ENCODE results near the gene PTPMT1. TPM values are rescaled to one million over a fixed set of nuclear protein-coding genes. Genes with fewer than 3 reads are reported as not detected.
"Not testable (repeated sequence)": the region's sequence is repeated elsewhere in the genome, so short reads cannot be mapped to it uniquely, and the experiment has no call there.

PTPMT1 gene, protein sequence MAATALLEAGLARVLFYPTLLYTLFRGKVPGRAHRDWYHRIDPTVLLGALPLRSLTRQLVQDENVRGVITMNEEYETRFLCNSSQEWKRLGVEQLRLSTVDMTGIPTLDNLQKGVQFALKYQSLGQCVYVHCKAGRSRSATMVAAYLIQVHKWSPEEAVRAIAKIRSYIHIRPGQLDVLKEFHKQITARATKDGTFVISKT
- total RNA-seq: 50.7 and 53.9 TPM in 2 replicates

DNA sequence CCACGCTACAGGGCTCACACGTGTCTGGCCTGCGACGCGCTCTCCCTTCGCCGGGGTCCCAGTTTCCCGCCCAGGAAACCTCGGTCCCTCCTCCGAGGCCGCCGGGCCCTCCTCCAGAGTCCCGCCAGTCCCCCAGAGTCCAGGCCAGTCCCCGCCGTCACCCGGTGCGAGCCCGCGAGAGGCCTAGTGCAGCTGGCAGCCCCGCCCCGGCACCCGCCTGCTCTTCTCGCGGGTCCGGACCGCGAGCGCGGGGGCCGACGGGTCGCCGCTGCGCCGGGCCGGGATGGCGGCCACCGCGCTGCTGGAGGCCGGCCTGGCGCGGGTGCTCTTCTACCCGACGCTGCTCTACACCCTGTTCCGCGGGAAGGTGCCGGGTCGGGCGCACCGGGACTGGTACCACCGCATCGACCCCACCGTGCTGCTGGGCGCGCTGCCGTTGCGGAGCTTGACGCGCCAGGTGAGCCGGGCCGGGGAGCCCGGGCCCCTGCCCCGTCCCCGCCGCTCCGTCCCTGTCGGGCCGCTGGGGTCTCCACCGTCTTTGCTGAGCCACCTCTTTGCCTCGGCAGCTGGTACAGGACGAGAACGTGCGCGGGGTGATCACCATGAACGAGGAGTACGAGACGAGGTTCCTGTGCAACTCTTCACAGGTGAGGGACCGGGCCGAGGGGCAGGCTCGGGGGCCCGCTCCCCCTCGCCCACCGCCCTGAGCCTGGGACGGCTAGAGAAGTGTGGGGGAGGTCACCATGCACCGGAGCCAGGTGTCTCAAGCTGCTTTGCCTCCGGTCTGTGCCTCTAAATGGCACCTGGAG, at the start of gene PTPMT1:
PTPMT1 (plus strand) TSS at position 260 of the 809 bp plus-strand sequence; CDS start at position 284, 24 bp downstream.
- no peaks in the 10 kb centered on the region for H3K9me3 Mint-ChIP-seq
- H3K36me3 Mint-ChIP-seq (ENCODE audit: low read depth): peaks cover 13% of the 10 kb centered on the region
- peak; percentile 56 for DNase-seq (ENCODE audit: low spot score)
- intact Hi-C loops (cut with micrococcal nuclease): loop anchor here (1.0 kb wide), 1 partner anchor 13 kb away; the partner anchor contains the start of gene KBTBD4
- peak within 1 kb of the TSS; percentile 76 for H3K27ac Mint-ChIP-seq
- peak within 1 kb of the TSS; percentile 83 for H3K4me3 Mint-ChIP-seq (ENCODE audit: low read depth)
- H3K27me3 Mint-ChIP-seq (ENCODE audit: low read depth): no peaks in the 10 kb centered on the region
- peaks cover 15% of the 10 kb centered on the region for H3K4me1 Mint-ChIP-seq (ENCODE audit: low read depth)

DNA sequence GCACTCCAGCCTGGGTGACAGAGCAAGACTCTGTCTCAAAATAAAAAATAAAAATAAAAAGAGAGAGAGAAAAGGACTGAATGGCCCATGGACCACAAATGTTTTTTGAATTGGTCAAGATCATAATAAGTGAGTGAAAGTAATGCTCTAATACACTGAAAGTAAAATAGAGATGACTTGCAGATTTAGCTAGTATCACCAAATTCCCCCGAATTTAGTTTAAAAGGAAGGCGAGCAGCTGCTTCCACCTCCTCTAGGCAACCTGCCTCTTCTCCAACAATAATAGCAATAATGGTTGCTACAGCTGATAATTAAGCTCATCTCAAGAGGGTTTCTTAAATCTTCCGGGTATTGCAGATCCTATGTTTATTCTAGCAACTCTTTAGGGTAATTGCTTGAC, 49.2 kb upstream of the PTPMT1 start:
- Mint-ChIP-seq H3K36me3 (ENCODE audit: low read depth) (peaks cover 12% of the 10 kb centered on the region), H3K9me3 (no peaks in the 10 kb centered on the region), H3K27ac (no peak overlapping the region), H3K27me3 (ENCODE audit: low read depth) (no peaks in the 10 kb centered on the region), H3K4me3 (ENCODE audit: low read depth) (no peak overlapping the region), H3K4me1 (ENCODE audit: low read depth) (peaks cover 57% of the 10 kb centered on the region)
- intact Hi-C loops (cut with micrococcal nuclease): loop anchor here (10.0 kb wide), 1 partner anchor 279 kb away; no protein-coding TSS in a partner anchor
- DNase-seq (ENCODE audit: low spot score): no peak

DNA sequence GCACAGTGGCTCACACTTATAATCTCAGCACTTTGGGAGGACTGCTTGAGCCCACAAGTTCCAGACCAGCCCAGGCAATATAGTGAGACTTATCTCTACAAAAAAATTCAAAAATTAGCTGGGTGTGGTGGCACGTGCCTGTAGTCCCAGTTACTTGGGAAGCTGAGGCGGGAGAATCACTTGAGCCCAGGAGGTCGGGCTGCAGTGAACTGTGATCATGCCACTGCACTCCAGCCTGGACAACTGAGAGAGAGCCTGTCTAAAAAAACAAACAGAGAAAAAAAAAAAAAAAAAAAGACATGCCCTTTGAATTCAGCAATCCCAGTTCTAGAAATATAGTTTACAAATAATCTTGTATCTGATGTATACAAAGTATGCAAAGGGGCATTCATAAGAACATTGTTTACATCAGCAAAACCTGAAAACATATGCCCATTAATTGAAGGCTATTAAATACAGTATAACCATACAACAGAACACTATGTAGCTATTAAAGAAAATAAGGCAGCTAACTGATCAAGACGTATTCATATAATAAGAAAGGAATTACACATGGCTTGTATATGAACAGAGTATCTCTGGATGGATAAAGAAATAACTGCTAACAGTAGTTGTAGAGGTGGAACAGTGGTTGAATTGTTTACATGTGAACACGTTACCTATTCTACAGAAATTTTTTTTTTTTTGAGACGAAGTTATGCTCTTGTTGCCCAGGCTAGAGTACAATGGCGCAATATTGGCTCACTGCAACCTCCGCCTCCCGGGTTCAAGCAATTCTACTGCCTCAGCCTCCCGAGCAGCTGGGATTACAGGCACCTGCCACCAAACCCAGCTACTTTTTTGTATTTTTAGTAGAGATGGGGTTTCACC, 48.2 kb upstream of the PTPMT1 start:
- intact Hi-C loops (cut with micrococcal nuclease): loop anchor here (10.0 kb wide), 1 partner anchor 278 kb away; no protein-coding TSS in a partner anchor
- Mint-ChIP-seq H3K9me3 (no peaks in the 10 kb centered on the region), H3K4me3 (ENCODE audit: low read depth) (no peak overlapping the region), H3K36me3 (ENCODE audit: low read depth) (peaks cover 12% of the 10 kb centered on the region), H3K27ac (no peak overlapping the region), H3K27me3 (ENCODE audit: low read depth) (no peaks in the 10 kb centered on the region), H3K4me1 (ENCODE audit: low read depth) (peaks cover 53% of the 10 kb centered on the region)
- no peak for DNase-seq (ENCODE audit: low spot score)

DNA sequence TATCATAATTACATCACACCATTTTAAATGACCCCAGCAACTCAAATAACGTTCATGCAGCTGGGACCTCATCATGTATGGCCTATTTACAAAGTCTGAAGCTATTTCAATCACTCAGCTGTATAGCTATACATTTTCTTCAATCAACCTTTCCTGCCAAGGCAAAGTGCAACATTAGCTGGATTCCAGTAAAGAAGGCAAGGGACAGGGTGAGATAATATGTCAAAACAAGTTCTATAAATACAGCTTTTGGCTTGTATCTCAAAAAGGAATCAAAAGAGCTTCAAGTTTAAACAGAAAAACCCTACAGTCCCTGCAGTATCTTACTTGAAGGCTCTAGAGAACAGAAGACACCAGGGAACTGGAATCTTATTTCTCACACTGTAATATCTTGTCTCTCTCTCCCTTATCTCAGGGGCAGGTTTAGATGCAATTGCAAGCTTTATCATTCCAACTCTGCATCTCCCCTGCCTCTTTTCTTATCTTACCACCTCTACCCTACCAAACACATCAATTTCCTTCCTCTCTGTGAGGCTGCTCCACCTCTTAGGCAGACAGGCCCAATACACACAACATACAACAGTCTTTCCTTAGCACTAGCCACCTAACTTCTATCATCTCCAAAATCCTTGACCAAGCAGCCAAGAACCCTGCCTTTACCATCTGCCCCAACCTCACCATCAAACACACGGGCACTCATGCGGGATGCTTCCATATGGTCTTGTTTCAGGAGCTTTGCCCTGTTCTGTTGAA, 47.0 kb upstream of the PTPMT1 start:
- no peak for DNase-seq (ENCODE audit: low spot score)
- H3K9me3 Mint-ChIP-seq: no peaks in the 10 kb centered on the region
- peak overlapping the region; percentile 64 for H3K27ac Mint-ChIP-seq
- H3K36me3 Mint-ChIP-seq (ENCODE audit: low read depth): peaks cover 12% of the 10 kb centered on the region
- no peaks in the 10 kb centered on the region for H3K27me3 Mint-ChIP-seq (ENCODE audit: low read depth)
- intact Hi-C loops (cut with micrococcal nuclease): loop anchor here (10.0 kb wide), 1 partner anchor 276 kb away; no protein-coding TSS in a partner anchor
- peak overlapping the region; percentile 0 for H3K4me3 Mint-ChIP-seq (ENCODE audit: low read depth)
- H3K4me1 Mint-ChIP-seq (ENCODE audit: low read depth): peaks cover 52% of the 10 kb centered on the region

DNA sequence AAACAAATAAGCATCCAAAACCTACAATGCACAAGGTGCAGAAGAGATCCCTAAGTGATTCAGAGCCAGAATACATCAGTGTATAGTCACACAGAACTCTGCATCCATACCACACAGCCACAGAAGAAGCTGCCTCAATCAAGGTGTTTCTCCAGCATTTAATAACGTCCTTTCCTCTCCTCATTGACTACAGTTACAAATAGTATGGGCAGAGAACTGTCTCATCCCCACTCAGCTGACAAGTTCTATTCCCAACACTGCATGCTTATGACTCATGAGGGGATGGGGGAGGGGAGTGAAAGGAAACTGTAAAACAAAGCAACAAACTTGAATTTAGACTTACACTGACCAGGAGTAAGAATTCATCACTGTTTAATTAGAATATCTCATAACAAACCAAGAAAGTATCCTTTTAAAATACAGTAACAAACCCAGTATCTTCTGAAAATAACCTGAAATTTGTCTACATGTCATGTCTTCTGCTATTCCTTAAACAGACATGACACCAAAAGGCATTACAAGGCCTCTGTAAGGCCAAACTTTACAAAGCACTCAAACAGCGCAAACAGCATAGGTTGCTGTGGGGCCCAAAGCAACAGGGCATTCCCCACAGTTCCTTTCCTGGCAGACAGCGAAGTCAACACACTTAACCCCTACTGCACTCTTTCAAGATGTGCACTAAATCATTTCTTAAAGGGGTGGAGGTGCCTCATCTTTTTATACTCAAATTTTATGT, 41.7 kb upstream of the PTPMT1 start:
- H3K4me1 Mint-ChIP-seq (ENCODE audit: low read depth): peaks cover 47% of the 10 kb centered on the region
- H3K27ac Mint-ChIP-seq: peak overlapping the region; percentile 81
- intact Hi-C loops (cut with micrococcal nuclease): loop anchor here (1.0 to 2.0 kb wide), 3 partner anchors 8 to 29 kb away; no protein-coding TSS in a partner anchor
- no peak for DNase-seq (ENCODE audit: low spot score)
- H3K9me3 Mint-ChIP-seq: no peaks in the 10 kb centered on the region
- peak overlapping the region; percentile 27 for H3K4me3 Mint-ChIP-seq (ENCODE audit: low read depth)
- peaks cover 17% of the 10 kb centered on the region for H3K36me3 Mint-ChIP-seq (ENCODE audit: low read depth)
- no peaks in the 10 kb centered on the region for H3K27me3 Mint-ChIP-seq (ENCODE audit: low read depth)

DNA sequence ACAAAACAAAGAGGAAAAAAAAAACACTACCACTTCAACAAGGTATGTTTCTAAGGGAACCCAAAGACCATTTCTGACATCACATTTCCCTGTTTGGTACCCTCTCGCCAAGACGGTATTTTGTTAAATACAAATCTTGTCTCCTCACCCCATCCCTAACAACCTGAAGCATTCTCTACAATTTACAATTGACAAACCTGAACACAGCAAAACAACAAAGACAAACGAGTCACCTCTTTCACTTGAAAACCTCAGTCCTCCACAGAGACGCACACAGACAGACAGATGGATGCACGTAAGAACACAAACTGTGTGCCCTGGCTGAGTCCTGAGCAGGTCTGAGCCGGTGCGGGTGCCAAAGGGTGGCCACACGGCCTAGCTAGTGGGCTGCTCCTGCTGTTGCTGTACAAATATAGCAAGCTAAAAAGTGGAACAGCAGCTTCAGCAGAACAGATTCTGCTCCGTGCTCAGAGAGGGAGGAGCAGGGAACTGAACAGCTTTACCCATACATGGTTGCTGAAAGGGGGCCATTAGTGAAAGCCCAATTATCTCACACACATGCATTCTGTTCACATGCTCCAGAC, 41.0 kb upstream of the PTPMT1 start:
- intact Hi-C loops (cut with micrococcal nuclease): loop anchor here (2.0 kb wide), 1 partner anchor 16 kb away; no protein-coding TSS in a partner anchor
- no peak for DNase-seq (ENCODE audit: low spot score)
- Mint-ChIP-seq H3K27ac (peak overlapping the region; percentile 81), H3K9me3 (no peaks in the 10 kb centered on the region), H3K27me3 (ENCODE audit: low read depth) (no peaks in the 10 kb centered on the region), H3K36me3 (ENCODE audit: low read depth) (peaks cover 15% of the 10 kb centered on the region), H3K4me3 (ENCODE audit: low read depth) (peak overlapping the region; percentile 45), H3K4me1 (ENCODE audit: low read depth) (peaks cover 42% of the 10 kb centered on the region)

DNA sequence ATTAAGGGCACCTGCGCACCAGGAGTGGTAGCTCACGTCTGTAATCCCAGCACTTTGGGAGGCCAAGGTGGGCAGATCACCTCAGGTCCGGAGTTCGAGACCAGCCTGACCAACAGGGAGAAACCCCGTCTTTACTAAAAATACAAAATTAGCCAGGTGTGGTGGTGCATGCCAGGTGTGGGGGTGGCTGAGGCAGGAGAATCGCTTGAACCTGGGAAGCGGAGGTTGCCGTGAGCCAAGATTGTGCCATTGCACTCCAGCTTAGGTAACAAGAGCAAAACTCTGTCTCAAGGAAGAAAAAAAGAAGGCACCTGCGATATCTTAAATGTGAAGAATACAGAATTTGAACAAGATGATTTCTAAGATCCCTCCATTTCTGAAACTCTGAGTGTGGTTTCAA, 39.4 kb upstream of the PTPMT1 start:
- peaks cover 18% of the 10 kb centered on the region for H3K36me3 Mint-ChIP-seq (ENCODE audit: low read depth)
- H3K4me3 Mint-ChIP-seq (ENCODE audit: low read depth); intact Hi-C loops (cut with micrococcal nuclease); H3K27ac Mint-ChIP-seq; H3K9me3 Mint-ChIP-seq; DNase-seq (ENCODE audit: low spot score); H3K27me3 Mint-ChIP-seq (ENCODE audit: low read depth): not testable (repeated sequence)
- H3K4me1 Mint-ChIP-seq (ENCODE audit: low read depth): peaks cover 43% of the 10 kb centered on the region

DNA sequence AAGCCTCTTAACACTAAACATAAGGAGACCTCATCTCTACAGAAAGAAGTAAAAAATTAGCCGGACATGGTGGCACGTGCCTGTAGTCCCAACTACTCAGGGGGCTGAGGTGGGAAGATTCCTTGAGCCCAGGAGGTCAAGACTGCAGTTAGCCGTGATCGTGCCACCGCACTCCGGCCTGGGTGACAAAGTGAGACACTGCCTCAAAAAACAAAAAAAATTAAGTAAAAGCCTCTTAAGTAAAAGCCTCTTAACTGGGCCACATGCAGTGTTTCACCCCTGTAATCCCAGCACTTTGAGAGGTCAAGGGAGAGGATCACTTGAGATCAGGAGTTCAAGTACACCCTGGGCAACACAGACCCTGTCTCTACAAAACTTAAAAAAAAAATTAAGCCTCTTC, 38.2 kb upstream of the PTPMT1 start:
- Mint-ChIP-seq H3K36me3 (ENCODE audit: low read depth) (peaks cover 18% of the 10 kb centered on the region), H3K27ac (no peak overlapping the region), H3K4me3 (ENCODE audit: low read depth) (no peak overlapping the region), H3K27me3 (ENCODE audit: low read depth) (no peaks in the 10 kb centered on the region), H3K9me3 (no peaks in the 10 kb centered on the region), H3K4me1 (ENCODE audit: low read depth) (peaks cover 40% of the 10 kb centered on the region)
- DNase-seq (ENCODE audit: low spot score): no peak
- intact Hi-C loops (cut with micrococcal nuclease): no loop called here

DNA sequence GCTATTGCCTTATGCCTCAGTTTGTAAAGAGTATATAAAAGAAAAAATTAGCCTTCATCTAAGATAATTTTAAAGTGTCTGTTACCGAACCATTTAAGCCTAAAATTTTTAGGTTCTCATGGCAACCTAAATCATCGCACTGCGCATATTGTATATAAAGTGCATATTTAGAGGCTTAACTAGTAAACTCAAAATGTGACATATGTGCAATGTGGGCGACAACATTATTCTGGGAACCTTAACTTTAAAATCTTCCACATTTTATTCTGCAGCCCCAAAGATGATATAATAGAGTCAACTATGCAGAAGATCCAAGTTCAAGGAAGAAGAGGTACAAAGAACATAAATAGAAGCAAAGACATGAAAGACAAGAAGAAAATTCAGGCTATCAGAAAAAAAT, 35.4 kb upstream of the PTPMT1 start:
- Mint-ChIP-seq H3K27ac (no peak overlapping the region), H3K36me3 (ENCODE audit: low read depth) (peaks cover 20% of the 10 kb centered on the region), H3K4me3 (ENCODE audit: low read depth) (no peak overlapping the region), H3K4me1 (ENCODE audit: low read depth) (peaks cover 28% of the 10 kb centered on the region), H3K9me3 (no peaks in the 10 kb centered on the region), H3K27me3 (ENCODE audit: low read depth) (no peaks in the 10 kb centered on the region)
- intact Hi-C loops (cut with micrococcal nuclease): no loop called here
- DNase-seq (ENCODE audit: low spot score): no peak

DNA sequence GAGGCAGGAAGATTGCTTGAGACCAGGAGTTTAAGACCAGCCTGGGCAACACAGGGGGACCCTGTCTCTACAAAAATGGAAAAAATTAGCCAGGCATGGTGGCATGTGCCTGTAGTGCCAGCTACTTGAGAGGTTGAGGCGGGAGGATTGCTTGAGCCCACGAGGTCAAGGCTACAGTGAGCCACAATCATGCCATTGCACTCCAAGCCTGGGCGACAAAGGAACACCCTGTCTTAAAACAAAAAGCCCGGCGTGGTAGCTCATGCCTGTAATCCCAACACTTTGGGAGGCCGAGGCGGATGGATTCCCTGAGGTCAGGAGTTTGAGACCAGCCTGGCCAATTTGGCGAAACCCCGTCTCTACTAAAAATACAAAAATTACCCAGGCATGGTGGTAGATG, 34.7 kb upstream of the PTPMT1 start:
- H3K9me3 Mint-ChIP-seq; intact Hi-C loops (cut with micrococcal nuclease); H3K27ac Mint-ChIP-seq; DNase-seq (ENCODE audit: low spot score); H3K27me3 Mint-ChIP-seq (ENCODE audit: low read depth); H3K4me3 Mint-ChIP-seq (ENCODE audit: low read depth): not testable (repeated sequence)
- peaks cover 22% of the 10 kb centered on the region for H3K4me1 Mint-ChIP-seq (ENCODE audit: low read depth)
- H3K36me3 Mint-ChIP-seq (ENCODE audit: low read depth): peaks cover 17% of the 10 kb centered on the region

DNA sequence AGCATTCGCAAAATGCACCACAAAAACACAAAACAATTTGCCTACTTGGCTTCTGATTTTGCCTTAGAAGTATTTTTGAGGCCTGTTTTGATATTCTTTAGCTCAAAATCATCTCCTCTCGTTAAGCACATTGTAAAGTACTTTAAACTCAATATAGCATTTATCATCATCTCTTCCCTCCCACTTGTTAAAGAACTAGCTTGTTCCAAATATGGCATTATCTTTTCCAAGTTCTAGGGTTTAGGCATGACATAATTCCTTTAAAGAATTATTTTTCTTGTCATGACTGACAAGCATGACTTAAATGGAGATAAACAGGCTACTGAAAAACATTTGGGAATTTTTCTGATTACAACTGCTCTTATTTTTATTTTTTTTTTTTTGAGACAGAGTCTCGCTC, 33.7 kb upstream of the PTPMT1 start:
- peaks cover 18% of the 10 kb centered on the region for H3K36me3 Mint-ChIP-seq (ENCODE audit: low read depth)
- intact Hi-C loops (cut with micrococcal nuclease): no loop called here
- peaks cover 14% of the 10 kb centered on the region for H3K4me1 Mint-ChIP-seq (ENCODE audit: low read depth)
- no peak for DNase-seq (ENCODE audit: low spot score)
- peak overlapping the region; percentile 22 for H3K27ac Mint-ChIP-seq
- H3K4me3 Mint-ChIP-seq (ENCODE audit: low read depth): no peak overlapping the region
- H3K27me3 Mint-ChIP-seq (ENCODE audit: low read depth): no peaks in the 10 kb centered on the region
- no peaks in the 10 kb centered on the region for H3K9me3 Mint-ChIP-seq

Data from activated T-helper 2 cell treated with anti-CD3 and anti-CD28 coated beads, Interferon-gamma antibody, Interleukin-2, Interleukin-4, amounts not matched to agents 10 μg/mL and 5 μg/mL and 100 μg/mL, durations not matched to agents 14 hours and 24 hours and 36 hours (primary cell).